Transverse colon (tissue), 4 donors: ENCODE measurements around the gene RPS5. TPM values are rescaled to one million over a fixed set of nuclear protein-coding genes. Genes with fewer than 3 reads are reported as not detected.

Experiments
- DNase-seq: peaks from one replicate; pipeline ENCODE4 v3.0.0-alpha.2; 2019
- H3K27ac ChIP-seq, 4 donors: fragments of 200-600 bp; sonication (generic); 2 replicates each; pipeline ENCODE4 v1.5.1; 2016 to 2018; ENCODE audit warnings: inconsistent platforms in 4 of 4
- H3K27me3 ChIP-seq: fragments of 200-600 bp; sonication (generic); 2 replicates; pipeline ENCODE4 v1.5.1; 2017; ENCODE audit warnings: inconsistent platforms
- H3K36me3 ChIP-seq, 4 donors: fragments of 200-600 bp; sonication (generic); 2 replicates each; pipeline ENCODE4 v1.5.1; 2017 to 2019; ENCODE audit warnings: inconsistent platforms in 4 of 4
- H3K4me1 ChIP-seq, 4 donors: fragments of 200-600 bp; sonication (generic); 2 replicates each; pipeline ENCODE4 v1.5.1; 2017 to 2020; ENCODE audit warnings: inconsistent platforms in 4 of 4
- H3K4me3 ChIP-seq, 4 donors: fragments of 200-600 bp; sonication (generic); 1 replicate in 1 of 4; 2 replicates in 3 of 4; pipeline versions ENCODE4 v1.5.1 to v1.6.1; 2017 to 2019; ENCODE audit warnings: inconsistent platforms in 4 of 4
- H3K9me3 ChIP-seq, 2 donors: fragments of 200-600 bp; sonication (generic); 2 replicates each; pipeline ENCODE4 v1.5.1; 2017 to 2019; ENCODE audit warnings: inconsistent platforms in 2 of 2
- EP300 ChIP-seq: sonication (generic); formaldehyde crosslinking; IDR thresholded peaks from one replicate; pipeline ENCODE4 v1.6.1; 2017; ENCODE audit warnings: antibody characterized with exemption, low read depth
- POLR2A ChIP-seq: fragments of 450-650 bp; IDR thresholded peaks from one replicate; pipeline ENCODE4 v1.6.1; 2016; ENCODE audit warnings: antibody characterized with exemption, mild to moderate bottlenecking, moderate library complexity
- POLR2AphosphoS5 ChIP-seq, 3 donors: sonication (generic); formaldehyde crosslinking; IDR thresholded peaks; one replicate each; pipeline ENCODE4 v1.6.1; 2016; ENCODE audit warnings: antibody characterized with exemption in 3 of 3
- WGBS, 2 donors: methylation state at CpG; one replicate each; pipeline ENCODE4 v1.1.5; 2018; ENCODE audit warnings: low coverage in 1 of 2; 5-methylcytosine and 5-hydroxymethylcytosine counted together
- in situ Hi-C, 4 donors: fragments of 200-750 bp; cut with MboI; loops; one replicate each; pipeline versions ENCODE4 v1.15.0 to v1.15.1; 2017; ENCODE audit warnings: low sequenced_read_pairs in 3 of 4, low pct_ligation_motif_present in 1 of 4, low pct_unique_long_range_greater_than_20kb in 1 of 4
- intact Hi-C: fragments of 100-400 bp; cut with DNase I; formaldehyde crosslinking; loops from one replicate; pipeline ENCODE4 v1.15.1; 2023; ENCODE audit warnings: low total_unique reads
- total RNA-seq, 4 donors: library from RNA; depleted of rRNA; stranded (reverse); fragments of >200 nt; gene quantifications; one replicate each; pipeline ENCODE4 v1.1.0, GENCODE V29; 2016
- TF ChIP-seq, protein P1 (sequence below), 5 experiments: fragments of 200-600 bp in 3 of 5; fragments of 450-650 bp in 2 of 5; sonication (generic) in 3 of 5; IDR thresholded peaks; 1 replicate in 2 of 5; 2 replicates in 3 of 5; pipeline ENCODE4 v1.5.1; 2016 to 2017; ENCODE audit warnings: antibody characterized with exemption in 5 of 5, inconsistent platforms in 3 of 5, mild to moderate bottlenecking in 2 of 5, moderate library complexity in 1 of 5

RPS5 gene
- total RNA-seq, 4 donors from 2014 or later: 513 to 1,129 (median 743) TPM

DNA sequence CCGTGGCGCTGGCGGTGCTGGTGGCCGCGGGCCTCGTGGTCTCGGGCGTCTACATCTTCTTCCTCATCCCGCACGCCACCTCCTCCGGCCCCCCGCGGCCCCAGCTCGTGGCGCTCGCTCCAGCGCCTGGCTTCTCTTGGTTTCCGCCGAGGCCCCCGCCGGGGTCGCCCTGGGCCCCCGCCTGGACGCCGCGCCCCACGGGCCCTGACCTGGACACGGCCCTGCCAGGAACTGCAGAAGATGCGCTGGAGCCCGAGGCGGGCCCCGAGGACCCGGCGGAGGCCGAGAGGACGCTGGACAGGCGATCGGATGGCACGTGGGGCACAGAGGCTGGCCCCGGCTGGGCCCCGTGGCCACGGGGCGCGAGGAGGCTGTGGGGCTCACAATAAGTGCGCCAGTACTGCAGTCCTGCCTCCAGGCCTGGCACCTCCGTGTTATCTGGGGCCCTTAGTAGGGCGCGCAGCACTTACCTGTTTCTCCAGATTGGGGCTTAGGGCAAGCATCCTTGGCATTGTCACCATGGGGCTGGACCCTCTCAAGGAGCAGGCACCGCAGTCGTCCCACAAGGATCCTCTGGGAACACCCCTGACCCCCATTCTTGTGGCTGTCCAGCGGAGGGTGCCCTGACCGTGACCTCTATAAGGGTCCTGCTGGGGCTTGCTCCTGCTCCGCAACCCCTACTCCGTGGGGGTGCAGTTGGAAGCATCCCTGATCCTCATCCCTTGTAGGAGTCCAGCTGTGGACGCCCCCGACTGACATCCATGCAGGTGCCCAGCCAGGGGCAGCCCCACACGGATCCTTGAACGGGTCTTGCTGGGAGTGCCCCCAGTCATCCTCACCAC is 9.8 kb downstream of the RPS5 start:
- in situ Hi-C loops: no loop called here

DNA sequence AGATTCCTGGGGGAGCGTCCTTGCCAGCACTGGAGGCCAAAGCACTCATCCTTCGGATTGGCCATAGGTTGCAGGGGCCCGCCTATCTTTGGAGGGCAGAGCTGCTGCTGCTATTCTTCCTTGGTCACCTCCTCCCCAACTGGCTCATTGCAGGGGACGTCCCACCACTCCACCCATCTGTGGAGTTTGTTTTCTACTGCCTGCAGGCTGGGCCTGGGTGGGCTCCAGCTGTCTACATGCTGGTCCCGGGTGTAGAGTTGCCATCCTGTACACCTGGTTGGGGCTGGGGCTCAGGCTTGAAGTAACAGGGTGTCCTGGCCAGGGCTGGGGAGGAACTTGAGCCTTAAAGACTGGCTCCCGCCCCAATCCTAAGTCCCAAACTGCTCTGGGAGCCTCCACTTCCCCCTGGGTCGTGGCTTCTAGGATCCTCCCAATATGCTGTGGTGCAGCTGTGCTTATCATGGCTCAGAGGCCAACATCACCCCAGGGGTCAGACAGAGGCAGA is 10.5 kb downstream of the RPS5 start:
- in situ Hi-C loops (no loop called here), intact Hi-C loops (no loop called here)
- Histone ChIP-seq H3K36me3 (peaks cover 0 to 20% (median 5%) of the 10 kb centered on the region in 4 donors), H3K4me3 (no peak overlapping the region), H3K27me3 (peaks cover 29% of the 10 kb centered on the region), H3K9me3 (no peaks in the 10 kb centered on the region), H3K27ac (no peak overlapping the region), H3K4me1 (peaks cover 6 to 30% (median 22%) of the 10 kb centered on the region in 4 donors)
- WGBS, 2 donors: 68% methylated on average over 7 of the region's 7 CpGs; no CpG with 5 or more reads in 1 of the 2 donors
- TF ChIP-seq, protein P1, sequence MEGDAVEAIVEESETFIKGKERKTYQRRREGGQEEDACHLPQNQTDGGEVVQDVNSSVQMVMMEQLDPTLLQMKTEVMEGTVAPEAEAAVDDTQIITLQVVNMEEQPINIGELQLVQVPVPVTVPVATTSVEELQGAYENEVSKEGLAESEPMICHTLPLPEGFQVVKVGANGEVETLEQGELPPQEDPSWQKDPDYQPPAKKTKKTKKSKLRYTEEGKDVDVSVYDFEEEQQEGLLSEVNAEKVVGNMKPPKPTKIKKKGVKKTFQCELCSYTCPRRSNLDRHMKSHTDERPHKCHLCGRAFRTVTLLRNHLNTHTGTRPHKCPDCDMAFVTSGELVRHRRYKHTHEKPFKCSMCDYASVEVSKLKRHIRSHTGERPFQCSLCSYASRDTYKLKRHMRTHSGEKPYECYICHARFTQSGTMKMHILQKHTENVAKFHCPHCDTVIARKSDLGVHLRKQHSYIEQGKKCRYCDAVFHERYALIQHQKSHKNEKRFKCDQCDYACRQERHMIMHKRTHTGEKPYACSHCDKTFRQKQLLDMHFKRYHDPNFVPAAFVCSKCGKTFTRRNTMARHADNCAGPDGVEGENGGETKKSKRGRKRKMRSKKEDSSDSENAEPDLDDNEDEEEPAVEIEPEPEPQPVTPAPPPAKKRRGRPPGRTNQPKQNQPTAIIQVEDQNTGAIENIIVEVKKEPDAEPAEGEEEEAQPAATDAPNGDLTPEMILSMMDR (IDR thresholded peaks at IDR 0.05): no peak
- TF ChIP-seq POLR2AphosphoS5 (IDR thresholded peaks at IDR 0.05) (no peak), EP300 (no peak), POLR2A (no peak)
- no peak for DNase-seq

More for the DNA sequence above, 9.8 kb downstream of the RPS5 start:
- no peaks in the 10 kb centered on the region for H3K9me3 ChIP-seq
- no peak for TF ChIP-seq POLR2A
- TF ChIP-seq EP300: no peak
- no peak for TF ChIP-seq POLR2AphosphoS5 (IDR thresholded peaks at IDR 0.05)
- TF ChIP-seq, protein P1 (IDR thresholded peaks at IDR 0.05): no peak
- H3K27ac ChIP-seq: no peak overlapping the region
- intact Hi-C loops: no loop called here
- DNase-seq: no peak
- WGBS, 2 donors: 42 to 100% methylated on average over 1 to 47 of the region's 58 CpGs
- peaks cover 29% of the 10 kb centered on the region for H3K27me3 ChIP-seq
- H3K4me1 ChIP-seq: peaks cover 6 to 27% (median 19%) of the 10 kb centered on the region in 4 donors
- H3K36me3 ChIP-seq: peaks cover 0 to 26% (median 5%) of the 10 kb centered on the region in 4 donors
- peak overlapping the region in 1 of 4 donors; percentile 14 for H3K4me3 ChIP-seq

- intact Hi-C loops: no loop called here
- no peak overlapping the region for H3K27ac ChIP-seq
- H3K9me3 ChIP-seq: no peaks in the 10 kb centered on the region
- TF ChIP-seq, protein P1 (IDR thresholded peaks at IDR 0.05): no peak
- TF ChIP-seq POLR2A (no peak), EP300 (no peak), POLR2AphosphoS5 (IDR thresholded peaks at IDR 0.05) (no peak)
- peaks cover 6 to 30% (median 22%) of the 10 kb centered on the region in 4 donors for H3K4me1 ChIP-seq
- H3K4me3 ChIP-seq: no peak overlapping the region
- peaks cover 29% of the 10 kb centered on the region for H3K27me3 ChIP-seq
- no peak for DNase-seq
- in situ Hi-C loops: no loop called here
- WGBS, 2 donors: 65 to 79% methylated on average over 2 to 4 of the region's 4 CpGs
- H3K36me3 ChIP-seq: peaks cover 0 to 15% (median 3%) of the 10 kb centered on the region in 4 donors
These were observed 11.0 kb downstream of the RPS5 start for GRCh38 chr19:58398087-58398486.

DNA sequence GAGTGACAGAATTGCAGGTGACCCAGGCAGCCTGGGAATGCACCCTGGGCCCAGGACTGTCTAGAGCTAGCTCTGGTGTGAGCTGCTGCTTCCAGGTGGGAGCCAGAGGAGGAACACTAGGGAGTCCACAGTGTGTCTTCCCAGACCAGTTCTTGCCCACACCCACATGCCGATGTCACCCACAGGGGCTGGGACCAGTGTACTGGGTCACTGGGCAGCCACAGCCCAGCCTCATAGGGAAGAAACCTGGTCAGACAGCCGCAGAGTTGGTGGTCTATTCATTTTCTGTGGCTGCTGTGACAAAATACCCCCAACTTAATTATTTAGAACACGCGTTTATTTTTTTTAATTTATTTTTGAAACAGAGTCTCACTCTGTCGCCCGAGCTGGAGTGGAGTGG is 11.5 kb downstream of the RPS5 start:
- peaks cover 6 to 30% (median 22%) of the 10 kb centered on the region in 4 donors for H3K4me1 ChIP-seq
- intact Hi-C loops: no loop called here
- peaks cover 0 to 12% (median 1%) of the 10 kb centered on the region in 4 donors for H3K36me3 ChIP-seq
- TF ChIP-seq EP300 (no peak), POLR2AphosphoS5 (IDR thresholded peaks at IDR 0.05) (no peak), POLR2A (no peak)
- TF ChIP-seq, protein P1 (IDR thresholded peaks at IDR 0.05): no peak
- WGBS, 2 donors: 94 to 95% methylated on average over 3 to 6 of the region's 6 CpGs
- H3K4me3 ChIP-seq: no peak overlapping the region
- in situ Hi-C loops: no loop called here
- H3K9me3 ChIP-seq: no peaks in the 10 kb centered on the region
- no peak overlapping the region for H3K27ac ChIP-seq
- peaks cover 29% of the 10 kb centered on the region for H3K27me3 ChIP-seq
- no peak for DNase-seq
